ENCODE measurements around the gene SLC6A18.

- TF ChIP-seq REST (IDR thresholded peaks at IDR 0.05; ENCODE audit: insufficient read depth in 1 of 2, low read depth in 2 of 2, low read length in 2 of 2) (no peak), SIN3A (IDR thresholded peaks at IDR 0.05; ENCODE audit: borderline replicate concordance, insufficient read depth, low read length) (no peak)
These were observed 8.8 kb upstream of the SLC6A18 start for GRCh38 chr5:1216211-1216917.

Data from PFSK-1 (cell line).